ENCODE data around the gene RGS12.

DNA sequence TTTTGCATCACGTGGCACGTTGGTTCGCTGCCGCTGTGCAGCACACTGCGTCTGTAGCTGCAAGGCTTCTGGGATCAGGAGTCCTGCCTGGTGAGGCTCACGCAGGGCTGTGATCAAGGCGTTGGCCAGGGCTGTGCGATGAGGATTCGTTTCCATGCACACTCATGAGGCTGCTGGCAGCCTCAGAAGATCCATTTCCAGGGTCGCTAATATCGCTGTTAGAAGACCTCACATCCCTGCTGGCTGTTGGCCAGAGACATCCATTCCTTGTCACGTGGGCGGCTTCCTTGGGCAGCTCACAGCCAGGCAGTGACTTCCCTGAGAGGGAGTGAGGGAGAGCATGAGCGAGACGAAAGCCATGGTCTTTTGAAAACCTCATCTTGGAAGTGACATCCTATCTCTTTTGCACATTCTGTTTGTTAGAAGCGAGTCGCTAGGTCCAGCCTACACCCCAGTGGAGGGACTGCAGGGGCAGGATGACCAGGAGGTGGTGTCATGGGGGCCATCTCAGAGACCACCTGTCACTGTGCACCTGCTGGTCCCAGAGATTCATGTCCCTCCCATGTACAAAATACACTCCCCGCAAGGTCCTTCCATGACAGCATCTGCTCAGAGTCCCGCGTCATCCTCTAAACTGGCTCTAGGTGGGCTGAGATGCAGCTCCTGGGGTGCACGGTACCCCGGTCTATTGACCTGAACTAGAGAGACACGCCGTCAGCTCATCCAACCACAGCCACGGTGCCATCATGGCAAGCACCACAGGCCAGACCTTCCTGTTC lies 12.2 kb downstream of the RGS12 start:
- no peak for TF ChIP-seq BHLHE40 (IDR thresholded peaks at IDR 0.05; ENCODE audit: borderline replicate concordance)
- TF ChIP-seq FOXK2 (IDR thresholded peaks at IDR 0.05) = no peak
- TF ChIP-seq ZNF384 (IDR thresholded peaks at IDR 0.05) = no peak
- TF ChIP-seq TARDBP (IDR thresholded peaks at IDR 0.05) = no peak
- TF ChIP-seq NFRKB (IDR thresholded peaks at IDR 0.05) = no peak
- TF ChIP-seq CTBP1 (IDR thresholded peaks at IDR 0.05; ENCODE audit: borderline replicate concordance) = no peak
